Activated naive CD4-positive, alpha-beta T cell treated with anti-CD3 and anti-CD28 coated beads, Interleukin-2, amount 50 U/mL, for 24 hours (primary cell): ENCODE results near the gene PCDH15.
A peak's percentile ranks its signal among the peaks of the same experiment; 100 is the strongest.
"Not testable (repeated sequence)": the region's sequence is repeated elsewhere in the genome, so short reads cannot be mapped to it uniquely, and the experiment has no call there.

Experiments
- H3K27ac Mint-ChIP-seq: one replicate; pipeline ENCODE4 v1.8.0; 2021; ENCODE audit warnings: mild to moderate bottlenecking, mixed read lengths
- H3K27me3 Mint-ChIP-seq: one replicate; pipeline ENCODE4 v1.8.0; 2021; ENCODE audit warnings: mixed read lengths
- H3K36me3 Mint-ChIP-seq: one replicate; pipeline ENCODE4 v1.8.0; 2021; ENCODE audit warnings: mixed read lengths
- H3K4me1 Mint-ChIP-seq: one replicate; pipeline ENCODE4 v1.8.0; 2021; ENCODE audit warnings: mixed read lengths
- H3K4me3 Mint-ChIP-seq: one replicate; pipeline ENCODE4 v1.8.0; 2021; ENCODE audit warnings: mild to moderate bottlenecking, mixed read lengths
- H3K9me3 Mint-ChIP-seq: one replicate; pipeline ENCODE4 v1.8.0; 2021; ENCODE audit warnings: mixed read lengths

PCDH15 gene

DNA sequence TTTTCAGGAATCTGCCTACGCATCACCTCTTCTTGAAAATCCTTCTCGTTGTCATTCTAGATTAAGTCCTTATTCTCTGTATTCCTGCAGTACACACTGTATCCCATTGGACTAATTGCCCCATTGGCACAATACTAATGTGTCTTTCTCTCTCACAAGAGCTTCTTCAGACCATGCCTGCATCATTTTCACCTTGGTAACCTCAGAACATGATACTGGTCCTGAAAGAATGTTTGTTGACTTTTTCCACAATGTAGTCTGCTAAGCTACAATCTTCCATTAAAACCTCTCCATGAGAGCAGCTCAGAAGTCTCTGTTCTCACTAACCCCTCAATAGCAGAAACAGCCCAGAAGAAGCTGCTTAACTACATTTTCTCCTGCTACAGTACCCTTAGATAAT, 270.7 kb downstream of the PCDH15 start:
- Mint-ChIP-seq H3K4me1 (no peaks in the 10 kb centered on the region), H3K27me3 (no peaks in the 10 kb centered on the region), H3K36me3 (no peaks in the 10 kb centered on the region), H3K4me3 (no peak overlapping the region), H3K9me3 (no peaks in the 10 kb centered on the region), H3K27ac (no peak overlapping the region)

DNA sequence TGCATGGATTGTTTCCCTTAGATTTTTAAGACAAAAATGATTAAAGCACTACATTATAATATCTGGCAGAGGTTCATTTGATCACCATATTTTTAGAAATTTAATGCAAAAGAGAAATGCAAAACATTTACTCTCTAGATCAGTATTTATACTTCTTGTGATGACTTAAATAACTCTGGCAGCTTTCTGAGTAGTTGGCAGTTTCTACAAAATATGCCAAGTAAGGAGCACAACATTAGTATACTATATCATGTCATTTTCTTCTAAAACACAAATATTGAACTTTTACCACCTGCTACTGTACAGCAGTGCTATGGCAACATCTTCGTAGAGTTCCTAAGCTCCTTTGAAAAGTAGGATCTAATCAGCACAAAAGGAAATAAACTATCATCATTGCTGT, 275.2 kb downstream of the PCDH15 start:
- Mint-ChIP-seq H3K4me3 (no peak overlapping the region), H3K4me1 (no peaks in the 10 kb centered on the region), H3K36me3 (no peaks in the 10 kb centered on the region), H3K27me3 (no peaks in the 10 kb centered on the region), H3K27ac (no peak overlapping the region), H3K9me3 (no peaks in the 10 kb centered on the region)

DNA sequence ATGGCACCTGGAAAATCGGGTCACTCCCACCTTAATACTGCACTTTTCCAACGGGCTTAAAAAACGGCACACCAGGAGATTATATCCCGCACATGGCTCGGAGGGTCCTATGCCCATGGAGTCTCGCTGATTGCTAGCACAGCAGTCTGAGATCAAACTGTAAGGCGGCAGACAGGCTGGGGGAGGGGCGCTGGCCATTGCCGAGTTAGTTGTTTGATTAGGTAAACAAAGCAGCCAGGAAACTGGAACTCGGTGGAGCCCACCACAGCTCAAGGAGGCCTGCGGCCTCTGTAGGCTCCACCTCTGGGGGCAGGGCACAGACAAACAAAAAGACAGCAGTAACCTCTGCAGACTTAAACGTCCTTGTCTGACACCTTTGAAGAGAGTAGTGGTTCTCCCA, 285.8 kb downstream of the PCDH15 start:
- H3K36me3 Mint-ChIP-seq, H3K27me3 Mint-ChIP-seq, H3K9me3 Mint-ChIP-seq, H3K4me1 Mint-ChIP-seq, H3K27ac Mint-ChIP-seq, H3K4me3 Mint-ChIP-seq: not testable (repeated sequence)

DNA sequence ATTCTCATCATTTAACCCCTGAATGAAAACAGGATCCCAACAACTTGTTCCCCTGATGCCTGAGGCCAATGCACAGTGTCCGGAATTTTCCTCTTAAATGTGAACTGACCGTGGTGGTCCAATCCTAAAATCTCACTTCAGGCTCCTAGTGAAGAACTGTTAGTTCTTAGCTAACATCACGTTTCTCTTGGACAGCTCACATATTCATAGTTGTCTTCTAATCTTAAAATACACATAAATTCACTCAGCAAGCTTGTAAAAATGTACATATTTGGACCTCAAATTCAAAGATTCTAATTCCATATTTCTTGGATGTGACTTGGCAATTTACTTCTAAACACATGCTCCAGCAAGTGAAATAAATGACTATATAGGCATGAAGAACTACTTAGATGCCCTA, 297.2 kb downstream of the PCDH15 start:
- Mint-ChIP-seq H3K27me3 (no peaks in the 10 kb centered on the region), H3K9me3 (peaks cover 13% of the 10 kb centered on the region), H3K4me1 (no peaks in the 10 kb centered on the region), H3K36me3 (no peaks in the 10 kb centered on the region), H3K27ac (no peak overlapping the region), H3K4me3 (no peak overlapping the region)

DNA sequence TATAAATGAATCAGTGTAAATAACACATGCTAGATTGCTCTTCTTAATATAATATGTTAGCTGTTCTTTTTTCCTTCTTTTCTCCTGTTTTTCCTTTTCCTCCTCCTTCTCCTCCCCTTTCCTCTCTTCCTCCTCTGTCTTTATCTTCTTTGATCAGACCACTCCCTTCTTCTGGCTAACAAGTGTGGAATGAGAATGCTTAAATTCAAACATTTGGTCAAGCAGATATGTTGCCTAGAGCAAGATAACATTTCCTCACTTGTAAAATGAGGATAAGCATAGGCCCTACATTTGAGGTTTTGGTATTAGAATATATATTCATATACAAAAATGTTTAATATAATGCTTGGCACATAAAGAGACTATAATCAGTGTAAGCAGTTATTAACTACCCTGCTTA, 299.1 kb downstream of the PCDH15 start:
- Mint-ChIP-seq H3K36me3 (no peaks in the 10 kb centered on the region), H3K27me3 (no peaks in the 10 kb centered on the region), H3K4me1 (no peaks in the 10 kb centered on the region), H3K4me3 (no peak overlapping the region), H3K9me3 (peaks cover 17% of the 10 kb centered on the region), H3K27ac (peak overlapping the region; percentile 41)

DNA sequence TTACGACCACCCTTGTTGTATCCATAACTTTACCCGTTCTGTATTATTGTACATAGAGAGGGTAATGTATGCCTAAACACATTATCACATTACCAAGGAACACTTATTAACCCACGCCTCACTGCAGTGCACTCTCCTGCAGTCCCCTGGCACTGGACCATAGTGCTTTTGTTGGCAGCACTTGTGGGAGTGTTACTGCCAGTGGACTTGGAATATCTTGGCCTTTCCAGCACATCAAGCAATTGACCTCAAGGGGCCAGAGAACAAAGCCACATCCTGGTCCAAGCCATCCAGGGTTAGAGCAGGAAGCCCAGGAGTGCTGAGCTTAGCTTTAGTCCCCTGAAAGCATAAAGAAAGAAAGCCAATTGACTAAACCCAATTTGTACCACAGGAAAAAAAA, 304.2 kb downstream of the PCDH15 start:
- Mint-ChIP-seq H3K36me3 (no peaks in the 10 kb centered on the region), H3K27me3 (no peaks in the 10 kb centered on the region), H3K27ac (no peak overlapping the region), H3K4me1 (no peaks in the 10 kb centered on the region), H3K4me3 (no peak overlapping the region), H3K9me3 (peaks cover 15% of the 10 kb centered on the region)

DNA sequence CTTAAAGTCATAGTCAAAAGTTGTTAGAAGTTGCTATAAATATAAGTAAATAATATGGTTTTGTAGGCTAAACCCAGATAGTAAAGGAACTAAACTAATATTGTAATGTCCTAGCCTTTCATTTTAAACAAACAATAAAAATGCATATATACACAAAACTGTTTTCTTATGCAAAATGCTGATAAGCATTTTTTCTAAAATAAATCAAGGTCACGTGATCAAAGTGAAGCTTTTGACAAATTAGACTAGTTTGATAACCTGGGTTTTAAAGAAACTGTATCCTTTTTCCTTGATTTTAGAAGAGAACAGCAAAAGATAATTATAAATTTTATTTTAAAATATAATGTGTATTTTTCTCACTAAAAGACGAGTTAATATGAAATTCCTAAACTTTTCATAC, 313.3 kb downstream of the PCDH15 start:
- Mint-ChIP-seq H3K4me1 (no peaks in the 10 kb centered on the region), H3K4me3 (no peak overlapping the region), H3K27me3 (no peaks in the 10 kb centered on the region), H3K9me3 (peaks cover 6% of the 10 kb centered on the region), H3K36me3 (no peaks in the 10 kb centered on the region), H3K27ac (no peak overlapping the region)

DNA sequence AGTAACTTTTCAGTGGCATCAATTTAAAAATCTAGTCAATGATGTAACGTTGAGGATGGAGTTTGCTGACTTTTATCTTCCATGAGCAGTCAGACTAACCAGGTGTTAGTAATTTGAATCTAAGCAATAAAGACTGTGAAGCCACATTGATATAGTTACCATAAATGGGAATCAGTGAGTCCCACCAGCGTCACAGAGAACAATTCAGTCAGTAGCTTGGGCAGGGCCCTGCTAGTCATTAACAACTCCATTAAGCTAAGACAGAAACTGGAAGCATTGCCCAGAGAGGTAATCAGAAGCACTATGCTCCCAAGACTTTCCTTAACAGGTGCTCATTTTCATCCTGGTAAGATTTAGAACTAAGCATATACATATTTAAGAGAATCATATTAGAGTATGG, 315.1 kb downstream of the PCDH15 start:
- no peaks in the 10 kb centered on the region for H3K27me3 Mint-ChIP-seq
- no peaks in the 10 kb centered on the region for H3K4me1 Mint-ChIP-seq
- H3K27ac Mint-ChIP-seq, result no peak overlapping the region
- no peak overlapping the region for H3K4me3 Mint-ChIP-seq
- peaks cover 10% of the 10 kb centered on the region for H3K9me3 Mint-ChIP-seq
- no peaks in the 10 kb centered on the region for H3K36me3 Mint-ChIP-seq

DNA sequence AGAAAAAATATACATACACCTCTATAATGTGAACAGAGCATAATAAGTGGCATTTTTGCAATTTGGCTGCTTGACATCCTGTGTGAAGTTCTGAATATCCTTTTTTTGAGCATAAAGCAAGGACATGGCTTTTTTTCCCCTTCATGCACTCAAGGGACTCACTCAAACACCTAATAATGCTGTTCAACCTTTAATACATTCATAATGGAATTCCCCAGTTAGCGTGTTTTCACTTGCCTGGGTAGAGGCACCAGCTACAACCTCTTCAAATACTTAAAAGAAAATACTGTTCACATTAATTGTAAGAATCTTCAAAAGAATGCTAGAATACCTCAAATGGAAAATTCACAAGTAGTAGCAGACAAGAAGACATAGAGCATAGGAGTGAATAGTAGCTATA, 316.8 kb downstream of the PCDH15 start:
- Mint-ChIP-seq H3K27me3 (no peaks in the 10 kb centered on the region), H3K4me3 (no peak overlapping the region), H3K27ac (no peak overlapping the region), H3K9me3 (peaks cover 10% of the 10 kb centered on the region), H3K4me1 (no peaks in the 10 kb centered on the region), H3K36me3 (no peaks in the 10 kb centered on the region)

DNA sequence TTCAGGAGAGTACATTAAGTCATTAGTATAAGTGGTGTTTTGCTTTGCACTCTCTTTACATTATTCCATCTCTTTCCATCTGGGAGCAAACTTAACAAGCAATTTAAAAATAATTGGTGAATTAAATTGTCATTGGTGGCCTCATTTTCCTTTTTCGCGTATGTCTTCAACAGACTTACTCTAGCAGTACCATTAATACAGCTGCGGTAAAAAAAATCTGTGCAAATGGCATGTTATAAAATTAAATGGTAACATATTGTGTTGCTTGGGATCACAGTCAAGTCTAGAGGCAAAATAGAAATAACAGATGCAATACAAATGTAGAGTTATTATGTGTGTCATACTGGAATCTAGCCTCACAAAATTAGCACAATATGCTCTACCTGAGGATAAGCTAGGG, 322.4 kb downstream of the PCDH15 start:
- Mint-ChIP-seq H3K27ac (no peak overlapping the region), H3K36me3 (no peaks in the 10 kb centered on the region), H3K9me3 (peaks cover 4% of the 10 kb centered on the region)

DNA sequence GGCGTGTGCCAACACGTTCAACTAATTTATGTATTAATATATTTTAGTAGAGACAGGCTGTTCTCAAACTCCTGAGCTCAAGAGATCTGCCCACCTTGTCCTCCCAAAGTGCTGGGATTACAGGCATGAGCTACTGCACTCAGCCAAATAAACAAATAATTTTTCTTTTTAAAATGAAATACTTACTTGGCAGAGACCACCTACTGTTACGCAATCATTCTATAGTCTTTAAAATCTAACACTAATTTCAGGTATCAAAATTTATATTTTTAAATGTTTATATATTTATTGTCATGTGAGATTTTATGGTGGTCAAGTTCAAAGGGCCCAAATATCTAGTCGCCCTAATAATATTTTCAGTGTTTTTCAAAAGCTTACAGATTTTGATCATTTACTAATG, 323.3 kb downstream of the PCDH15 start:
- peaks cover 4% of the 10 kb centered on the region for H3K9me3 Mint-ChIP-seq
- no peaks in the 10 kb centered on the region for H3K27me3 Mint-ChIP-seq
- no peaks in the 10 kb centered on the region for H3K4me1 Mint-ChIP-seq
- H3K36me3 Mint-ChIP-seq, result no peaks in the 10 kb centered on the region
- no peak overlapping the region for H3K27ac Mint-ChIP-seq
- no peak overlapping the region for H3K4me3 Mint-ChIP-seq

More for the DNA sequence above, 322.4 kb downstream of the PCDH15 start:
- Mint-ChIP-seq H3K4me3 (no peak overlapping the region), H3K27me3 (no peaks in the 10 kb centered on the region), H3K4me1 (no peaks in the 10 kb centered on the region)

DNA sequence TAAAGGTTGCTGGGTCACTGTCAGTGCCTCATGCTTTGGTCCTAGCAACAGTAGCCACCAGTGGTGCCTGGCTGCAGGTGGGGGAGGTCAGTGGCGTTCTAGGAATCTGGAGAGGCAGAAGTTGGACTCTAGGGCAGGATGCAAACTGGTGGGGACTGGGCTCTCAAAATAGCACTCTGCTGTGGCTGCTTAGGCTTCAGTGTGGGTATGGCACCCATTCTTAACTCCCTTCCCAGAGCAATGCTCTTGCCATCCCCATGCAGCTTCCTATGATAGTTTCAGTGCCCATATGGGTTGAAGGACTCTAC, 330.8 kb downstream of the PCDH15 start:
- H3K4me1 Mint-ChIP-seq, result no peaks in the 10 kb centered on the region
- no peaks in the 10 kb centered on the region for H3K27me3 Mint-ChIP-seq
- H3K27ac Mint-ChIP-seq, result no peak overlapping the region
- no peak overlapping the region for H3K4me3 Mint-ChIP-seq
- no peaks in the 10 kb centered on the region for H3K9me3 Mint-ChIP-seq
- H3K36me3 Mint-ChIP-seq, result no peaks in the 10 kb centered on the region

DNA sequence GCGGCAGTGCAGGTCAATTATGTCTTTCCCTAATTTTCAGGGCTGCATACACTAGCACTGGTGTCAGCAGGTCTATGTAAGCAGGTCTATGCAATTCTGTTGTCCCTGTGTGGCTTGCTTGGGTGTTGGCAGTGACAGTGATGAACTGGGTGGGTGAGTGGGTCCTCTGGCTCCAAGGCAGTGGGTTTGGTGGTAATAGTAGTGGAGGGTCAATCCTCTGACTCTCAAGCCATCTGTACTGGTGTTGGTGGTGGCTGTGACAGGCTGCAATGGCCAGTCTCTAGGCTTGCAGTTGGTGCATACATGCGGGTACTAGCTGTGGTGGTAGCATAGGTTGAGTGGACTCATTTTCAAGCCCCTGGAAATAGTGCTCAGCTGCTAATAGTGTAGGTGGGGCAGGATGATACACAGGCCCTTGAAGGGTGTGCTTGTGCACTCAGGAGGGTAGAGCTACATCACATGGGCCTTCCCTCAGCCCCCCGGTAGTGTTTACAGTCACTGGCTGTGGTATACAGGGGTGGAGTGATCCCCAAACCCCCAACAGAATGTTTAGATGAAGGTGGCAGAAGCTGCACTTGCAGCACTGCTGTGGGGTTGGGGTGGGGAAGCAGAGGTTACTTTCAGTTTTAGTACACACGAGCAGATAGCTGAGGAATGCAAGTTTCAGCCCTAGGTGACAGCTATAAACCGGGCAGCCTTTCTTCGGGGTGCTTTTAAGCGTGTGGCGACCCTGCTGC, 331.3 kb downstream of the PCDH15 start:
- Mint-ChIP-seq H3K27ac (no peak overlapping the region), H3K36me3 (no peaks in the 10 kb centered on the region), H3K27me3 (no peaks in the 10 kb centered on the region), H3K4me1 (no peaks in the 10 kb centered on the region), H3K4me3 (no peak overlapping the region), H3K9me3 (no peaks in the 10 kb centered on the region)

DNA sequence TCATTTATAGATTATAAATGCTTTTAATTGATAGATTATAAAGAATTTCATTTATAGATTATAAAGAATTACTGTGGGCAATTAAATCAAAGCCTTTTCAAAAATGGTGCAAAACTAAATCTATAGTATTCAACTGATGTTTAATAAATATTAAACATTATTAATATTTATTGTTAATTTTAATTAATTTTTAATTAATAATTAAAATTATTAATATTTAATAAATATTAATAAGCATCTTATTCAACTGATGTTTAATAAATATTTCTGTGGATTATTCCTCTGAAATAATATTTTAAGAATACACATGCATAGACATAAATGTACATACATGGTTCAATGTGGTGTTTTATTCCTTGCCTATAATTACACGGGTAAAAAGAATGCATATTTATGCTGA, 346.8 kb downstream of the PCDH15 start:
- Mint-ChIP-seq H3K27me3 (no peaks in the 10 kb centered on the region), H3K36me3 (no peaks in the 10 kb centered on the region), H3K4me3 (no peak overlapping the region), H3K27ac (no peak overlapping the region), H3K9me3 (peaks cover 12% of the 10 kb centered on the region), H3K4me1 (no peaks in the 10 kb centered on the region)

DNA sequence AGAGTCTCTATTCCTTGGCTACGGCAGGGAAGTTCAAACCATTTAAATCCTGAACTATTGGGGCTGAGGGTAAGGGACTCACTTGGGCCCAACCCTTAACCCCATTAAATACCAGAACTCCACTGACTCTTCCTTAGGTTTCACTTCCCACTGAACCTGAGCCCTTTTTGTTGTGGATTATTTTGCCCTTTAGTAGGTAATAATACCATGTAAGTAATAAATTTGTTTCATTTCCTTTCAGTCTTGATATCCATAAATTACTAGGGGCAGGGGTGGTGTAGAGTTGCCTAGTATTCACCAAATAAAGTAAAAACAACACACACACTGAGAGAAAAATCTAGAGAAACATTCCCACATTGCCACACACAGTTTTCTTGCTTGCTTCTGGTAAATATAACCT, 352.0 kb downstream of the PCDH15 start:
- no peaks in the 10 kb centered on the region for H3K36me3 Mint-ChIP-seq
- H3K9me3 Mint-ChIP-seq, result peaks cover 14% of the 10 kb centered on the region
- H3K27ac Mint-ChIP-seq, result no peak overlapping the region
- H3K4me3 Mint-ChIP-seq, result no peak overlapping the region
- H3K4me1 Mint-ChIP-seq, result no peaks in the 10 kb centered on the region
- H3K27me3 Mint-ChIP-seq, result no peaks in the 10 kb centered on the region

DNA sequence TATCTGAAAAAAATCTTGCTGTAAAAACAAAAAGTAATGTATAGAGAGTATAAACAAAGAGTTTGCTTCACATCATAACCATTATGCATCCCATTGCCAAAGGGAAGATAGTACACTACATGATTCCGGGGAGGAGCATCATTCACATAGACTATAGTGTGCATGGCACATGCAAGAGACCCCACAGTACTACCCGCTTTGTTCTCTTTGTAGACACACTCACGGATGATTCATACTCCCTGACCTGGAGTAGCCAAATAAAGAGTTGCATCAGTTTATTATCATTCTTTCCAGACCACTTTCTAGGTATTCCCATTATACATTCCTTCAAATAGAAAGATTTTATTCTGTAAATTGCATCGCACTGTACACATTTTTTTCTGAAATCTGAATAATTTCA, 356.9 kb downstream of the PCDH15 start:
- peaks cover 19% of the 10 kb centered on the region for H3K9me3 Mint-ChIP-seq
- H3K4me3 Mint-ChIP-seq, result no peak overlapping the region
- no peak overlapping the region for H3K27ac Mint-ChIP-seq
- no peaks in the 10 kb centered on the region for H3K27me3 Mint-ChIP-seq
- no peaks in the 10 kb centered on the region for H3K4me1 Mint-ChIP-seq
- no peaks in the 10 kb centered on the region for H3K36me3 Mint-ChIP-seq

DNA sequence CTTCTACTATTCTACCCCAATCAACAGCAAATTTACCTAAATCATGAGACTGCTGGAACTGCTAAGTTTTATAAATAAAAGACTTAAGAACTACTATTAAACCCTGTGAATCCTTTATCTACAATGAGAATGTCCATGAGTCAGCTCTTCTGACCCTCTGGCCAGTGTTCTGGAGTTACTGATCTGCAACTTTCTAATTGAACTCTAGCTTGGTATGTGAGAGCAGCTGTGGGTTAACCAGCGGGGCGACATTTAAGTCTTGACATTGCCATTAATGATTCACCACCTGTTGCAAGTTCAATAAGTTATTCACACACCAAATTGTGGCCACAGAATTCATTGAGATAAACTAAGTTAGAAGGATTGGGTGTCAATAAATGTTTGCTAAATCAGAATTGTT, 359.8 kb downstream of the PCDH15 start:
- H3K9me3 Mint-ChIP-seq, result peaks cover 10% of the 10 kb centered on the region
- H3K27ac Mint-ChIP-seq, result no peak overlapping the region
- no peaks in the 10 kb centered on the region for H3K36me3 Mint-ChIP-seq
- no peaks in the 10 kb centered on the region for H3K4me1 Mint-ChIP-seq
- no peak overlapping the region for H3K4me3 Mint-ChIP-seq
- H3K27me3 Mint-ChIP-seq, result no peaks in the 10 kb centered on the region
